ENCODE results near the gene IL10RA. TPM values are rescaled to one million over a fixed set of nuclear protein-coding genes. Genes with fewer than 3 reads are reported as not detected.

Gene IL10RA
- total and polyA plus RNA-seq, 9 of the 15 experiments (the other 6 are each of a cell fraction or from before 2014, with no cell fraction given): 0.17 to 17.3 (median 2.9) TPM

DNA sequence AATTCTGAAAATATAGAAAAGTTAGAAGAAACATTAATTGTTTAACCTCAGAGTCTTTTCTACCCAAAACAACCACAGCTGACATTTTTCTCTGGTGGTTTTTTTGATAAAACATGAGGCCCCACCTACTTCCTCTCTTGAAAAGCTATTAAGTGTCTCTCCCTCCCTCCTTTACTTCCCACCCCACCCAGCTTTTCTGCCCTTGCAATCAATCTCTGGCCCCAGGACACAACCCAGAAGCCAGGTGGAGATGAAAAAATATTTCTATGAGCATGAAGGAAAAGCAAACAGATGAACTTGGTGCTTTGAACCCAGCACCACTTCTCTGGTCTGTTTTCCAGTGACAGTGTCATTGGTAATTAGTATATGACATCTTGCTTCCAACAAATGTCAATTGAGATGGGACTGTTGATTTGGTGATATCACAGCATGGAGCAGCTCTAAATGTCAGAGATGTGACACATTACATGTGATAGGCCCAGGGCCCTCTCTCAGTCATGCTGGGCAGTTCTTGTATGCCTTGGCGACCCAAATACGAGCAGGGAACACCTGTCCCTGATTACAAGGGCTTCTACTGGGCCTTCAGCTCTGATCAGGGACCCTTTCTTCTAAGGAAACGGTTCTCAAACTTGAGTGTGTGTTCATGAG is 33.0 kb upstream of the IL10RA start (continued):
- TF ChIP-seq, protein P1, sequence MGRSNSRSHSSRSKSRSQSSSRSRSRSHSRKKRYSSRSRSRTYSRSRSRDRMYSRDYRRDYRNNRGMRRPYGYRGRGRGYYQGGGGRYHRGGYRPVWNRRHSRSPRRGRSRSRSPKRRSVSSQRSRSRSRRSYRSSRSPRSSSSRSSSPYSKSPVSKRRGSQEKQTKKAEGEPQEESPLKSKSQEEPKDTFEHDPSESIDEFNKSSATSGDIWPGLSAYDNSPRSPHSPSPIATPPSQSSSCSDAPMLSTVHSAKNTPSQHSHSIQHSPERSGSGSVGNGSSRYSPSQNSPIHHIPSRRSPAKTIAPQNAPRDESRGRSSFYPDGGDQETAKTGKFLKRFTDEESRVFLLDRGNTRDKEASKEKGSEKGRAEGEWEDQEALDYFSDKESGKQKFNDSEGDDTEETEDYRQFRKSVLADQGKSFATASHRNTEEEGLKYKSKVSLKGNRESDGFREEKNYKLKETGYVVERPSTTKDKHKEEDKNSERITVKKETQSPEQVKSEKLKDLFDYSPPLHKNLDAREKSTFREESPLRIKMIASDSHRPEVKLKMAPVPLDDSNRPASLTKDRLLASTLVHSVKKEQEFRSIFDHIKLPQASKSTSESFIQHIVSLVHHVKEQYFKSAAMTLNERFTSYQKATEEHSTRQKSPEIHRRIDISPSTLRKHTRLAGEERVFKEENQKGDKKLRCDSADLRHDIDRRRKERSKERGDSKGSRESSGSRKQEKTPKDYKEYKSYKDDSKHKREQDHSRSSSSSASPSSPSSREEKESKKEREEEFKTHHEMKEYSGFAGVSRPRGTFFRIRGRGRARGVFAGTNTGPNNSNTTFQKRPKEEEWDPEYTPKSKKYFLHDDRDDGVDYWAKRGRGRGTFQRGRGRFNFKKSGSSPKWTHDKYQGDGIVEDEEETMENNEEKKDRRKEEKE (IDR thresholded peaks at IDR 0.05; ENCODE audit: borderline replicate concordance in 1 of 2, control insufficient read depth in 1 of 2, low read depth in 2 of 2, low read length in 1 of 2): no peak
- TF ChIP-seq POLR3A (IDR thresholded peaks at IDR 0.05; ENCODE audit: borderline replicate concordance, extremely low read depth, insufficient read depth, insufficient read length) (no peak), MEIS2 (IDR thresholded peaks at IDR 0.05; ENCODE audit: partially characterized antibody) (peak; percentile 69), SPI1 (IDR thresholded peaks at IDR 0.05; ENCODE audit: borderline replicate concordance, low read depth, low read length) (peak; percentile 88), TEAD4 (IDR thresholded peaks at IDR 0.05; ENCODE audit: low read length) (0 out of 2 replicates have a peak, but pooled peaks have one; percentile 27), TEAD4 (CRISPR knock-in tag; IDR thresholded peaks at IDR 0.05; ENCODE audit: borderline replicate concordance) (no peak), HEY1 (CRISPR knock-in tag; IDR thresholded peaks at IDR 0.05; ENCODE audit: borderline replicate concordance) (no peak), ZNF551 (CRISPR knock-in tag; IDR thresholded peaks at IDR 0.05) (no peak)
- TF ChIP-seq, protein P2, sequence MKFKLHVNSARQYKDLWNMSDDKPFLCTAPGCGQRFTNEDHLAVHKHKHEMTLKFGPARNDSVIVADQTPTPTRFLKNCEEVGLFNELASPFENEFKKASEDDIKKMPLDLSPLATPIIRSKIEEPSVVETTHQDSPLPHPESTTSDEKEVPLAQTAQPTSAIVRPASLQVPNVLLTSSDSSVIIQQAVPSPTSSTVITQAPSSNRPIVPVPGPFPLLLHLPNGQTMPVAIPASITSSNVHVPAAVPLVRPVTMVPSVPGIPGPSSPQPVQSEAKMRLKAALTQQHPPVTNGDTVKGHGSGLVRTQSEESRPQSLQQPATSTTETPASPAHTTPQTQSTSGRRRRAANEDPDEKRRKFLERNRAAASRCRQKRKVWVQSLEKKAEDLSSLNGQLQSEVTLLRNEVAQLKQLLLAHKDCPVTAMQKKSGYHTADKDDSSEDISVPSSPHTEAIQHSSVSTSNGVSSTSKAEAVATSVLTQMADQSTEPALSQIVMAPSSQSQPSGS (CRISPR knock-in tag; IDR thresholded peaks at IDR 0.05): no peak
